ENCODE results near the gene TGIF2.

GRCh38 chr20:36582821-36583220, 9.4 kb downstream of the TGIF2 start:
- no peak for TF ChIP-seq EZH2phosphoT487 (IDR thresholded peaks at IDR 0.05; ENCODE audit: insufficient read depth, low read depth)
- no peak for TF ChIP-seq EZH2 (IDR thresholded peaks at IDR 0.05; ENCODE audit: insufficient read depth, poor library complexity, severe bottlenecking)

Measured in GM23248 (cell line).